Breast epithelium (tissue), 4 donors: ENCODE results near the gene PPP4R4. TPM values are rescaled to one million over a fixed set of nuclear protein-coding genes. Genes with fewer than 3 reads are reported as not detected.
"Not testable (repeated sequence)": the region's sequence is repeated elsewhere in the genome, so short reads cannot be mapped to it uniquely, and the experiment has no call there.

Experiments
- DNase-seq, 2 donors: peaks; one replicate each; pipeline ENCODE4 v3.0.0-alpha.2; 2019; ENCODE audit warnings: low spot score in 2 of 2
- H3K27ac ChIP-seq, 2 donors: fragments of 200-600 bp; sonication (generic) in 1 of 2; one replicate each; pipeline ENCODE4 v1.5.1; 2016 to 2019; ENCODE audit warnings: mild to moderate bottlenecking in 1 of 2
- H3K27me3 ChIP-seq, 2 donors: fragments of 200-600 bp; sonication (generic) in 1 of 2; one replicate each; pipeline versions ENCODE4 v1.5.1 to v1.6.0; 2017 to 2019; ENCODE audit warnings: control low read depth in 1 of 2, mild to moderate bottlenecking in 1 of 2
- H3K36me3 ChIP-seq: fragments of 200-600 bp; one replicate; pipeline ENCODE4 v1.5.1; 2019
- H3K4me1 ChIP-seq, 2 donors: fragments of 200-600 bp; sonication (generic); one replicate each; pipeline ENCODE4 v1.5.1; 2016 to 2019; ENCODE audit warnings: control low read depth in 1 of 2
- H3K4me3 ChIP-seq, 3 donors: fragments of 200-600 bp; sonication (generic); 1 replicate in 2 of 3; 2 replicates in 1 of 3; pipeline ENCODE4 v1.5.1; 2016 to 2019; ENCODE audit warnings: mild to moderate bottlenecking in 3 of 3, moderate library complexity in 2 of 3
- H3K9me3 ChIP-seq, 2 donors: fragments of 200-600 bp; sonication (generic) in 1 of 2; one replicate each; pipeline ENCODE4 v1.5.1; 2016 to 2019; ENCODE audit warnings: control low read depth in 1 of 2
- POLR2A ChIP-seq: fragments of 450-650 bp; IDR thresholded peaks from one replicate; pipeline ENCODE4 v1.6.1; 2016; ENCODE audit warnings: antibody characterized with exemption, mild to moderate bottlenecking, moderate library complexity
- POLR2AphosphoS5 ChIP-seq, 3 donors: sonication (generic); formaldehyde crosslinking; IDR thresholded peaks; one replicate each; pipeline ENCODE4 v1.6.1; 2017; ENCODE audit warnings: antibody characterized with exemption in 3 of 3
- intact Hi-C: fragments of 100-400 bp; cut with DNase I; formaldehyde crosslinking; loops from one replicate; pipeline ENCODE4 v1.15.1; 2023; ENCODE audit warnings: low total_unique reads
- total RNA-seq, 3 donors: library from RNA; depleted of rRNA; stranded (reverse); fragments of >200 nt; gene quantifications; one replicate each; pipeline ENCODE4 v1.1.0, GENCODE V29; 2016
- TF ChIP-seq, protein P1 (sequence below), 3 donors: fragments of 450-650 bp; IDR thresholded peaks; one replicate each; pipeline ENCODE4 v1.5.1; 2016 to 2017; ENCODE audit warnings: antibody characterized with exemption in 3 of 3, mild to moderate bottlenecking in 3 of 3, moderate library complexity in 3 of 3

PPP4R4 gene
- total RNA-seq, 3 donors from 2014 or later = 0.48 to 7.9 (median 7.2) TPM

DNA sequence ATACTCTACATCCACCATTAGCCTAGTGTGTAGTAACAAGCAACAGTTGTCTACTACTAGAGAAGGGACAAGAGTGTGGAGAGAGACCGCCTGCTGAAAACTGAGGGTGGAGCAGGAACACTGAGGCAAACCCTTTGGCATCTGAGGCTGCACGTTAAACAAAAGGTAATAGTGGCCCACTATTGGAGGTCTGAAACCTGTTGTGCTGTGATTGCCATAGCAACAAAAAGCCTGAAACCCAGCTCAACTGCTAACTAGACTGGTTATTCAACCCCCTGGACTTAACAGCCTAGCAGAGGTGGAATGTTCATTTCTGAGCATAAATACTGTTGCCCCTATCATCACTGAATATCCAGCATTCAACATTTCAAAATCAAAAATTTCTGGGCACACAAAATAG is 43.0 kb downstream of the PPP4R4 start:
- Histone ChIP-seq H3K27ac (no peak overlapping the region), H3K9me3 (peaks cover 0 to 6% of the 10 kb centered on the region in 2 donors), H3K4me1 (no peaks in the 10 kb centered on the region), H3K27me3 (no peaks in the 10 kb centered on the region), H3K36me3 (no peaks in the 10 kb centered on the region), H3K4me3 (no peak overlapping the region)
- DNase-seq = no peak
- TF ChIP-seq POLR2A = no peak
- intact Hi-C loops = no loop called here

DNA sequence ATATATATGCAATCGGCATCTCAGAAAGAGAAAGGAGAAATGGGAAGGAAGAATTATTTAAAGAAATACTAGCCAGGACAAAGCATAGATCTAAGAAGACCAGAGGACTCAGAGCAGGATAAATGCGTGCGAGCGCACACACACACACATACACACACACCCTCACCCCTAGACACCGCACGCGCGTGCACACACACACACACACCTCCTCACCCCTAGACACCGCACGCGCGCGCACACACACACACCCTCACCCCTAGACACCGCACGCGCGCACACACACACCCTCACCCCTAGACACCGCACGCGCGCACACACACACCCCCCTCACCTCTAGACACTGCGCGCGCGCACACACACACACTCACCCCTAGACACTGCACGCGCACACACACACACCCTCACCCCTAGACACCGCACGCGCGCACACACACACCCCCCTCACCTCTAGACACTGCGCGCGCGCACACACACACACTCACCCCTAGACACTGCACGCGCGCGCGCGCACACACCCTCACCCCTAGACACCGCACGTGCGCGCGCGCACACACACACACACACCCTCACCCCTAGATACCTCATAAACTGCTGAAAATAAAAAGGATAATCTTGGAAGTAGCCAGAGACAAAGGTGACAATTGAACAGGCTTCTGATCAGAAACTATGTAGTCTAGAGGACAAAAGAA is 44.2 kb downstream of the PPP4R4 start:
- H3K27ac ChIP-seq, DNase-seq, intact Hi-C loops, H3K9me3 ChIP-seq, H3K36me3 ChIP-seq, H3K27me3 ChIP-seq, H3K4me1 ChIP-seq, H3K4me3 ChIP-seq: not testable (repeated sequence)

DNA sequence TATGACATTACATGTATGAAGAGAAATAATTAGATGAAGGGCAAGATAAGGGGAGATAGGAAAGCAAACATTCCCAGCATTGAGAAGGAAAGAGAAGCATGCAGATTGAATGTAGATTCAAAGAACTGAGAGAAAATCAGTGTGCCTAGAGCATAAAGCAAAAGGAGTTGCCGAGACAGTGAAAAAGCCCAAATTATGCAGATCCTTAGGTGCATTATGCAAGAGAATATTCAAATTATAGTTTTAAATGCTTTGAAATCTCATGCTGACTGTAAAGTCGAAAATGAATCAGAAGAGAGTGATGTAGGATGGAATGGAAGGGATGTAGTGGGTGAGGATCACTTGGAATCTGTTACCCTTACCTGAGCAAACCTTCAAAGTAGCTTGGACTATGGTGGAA is 49.9 kb downstream of the PPP4R4 start:
- H3K27me3 ChIP-seq = no peaks in the 10 kb centered on the region
- no peak for TF ChIP-seq POLR2AphosphoS5 (IDR thresholded peaks at IDR 0.05)
- TF ChIP-seq, protein P1, sequence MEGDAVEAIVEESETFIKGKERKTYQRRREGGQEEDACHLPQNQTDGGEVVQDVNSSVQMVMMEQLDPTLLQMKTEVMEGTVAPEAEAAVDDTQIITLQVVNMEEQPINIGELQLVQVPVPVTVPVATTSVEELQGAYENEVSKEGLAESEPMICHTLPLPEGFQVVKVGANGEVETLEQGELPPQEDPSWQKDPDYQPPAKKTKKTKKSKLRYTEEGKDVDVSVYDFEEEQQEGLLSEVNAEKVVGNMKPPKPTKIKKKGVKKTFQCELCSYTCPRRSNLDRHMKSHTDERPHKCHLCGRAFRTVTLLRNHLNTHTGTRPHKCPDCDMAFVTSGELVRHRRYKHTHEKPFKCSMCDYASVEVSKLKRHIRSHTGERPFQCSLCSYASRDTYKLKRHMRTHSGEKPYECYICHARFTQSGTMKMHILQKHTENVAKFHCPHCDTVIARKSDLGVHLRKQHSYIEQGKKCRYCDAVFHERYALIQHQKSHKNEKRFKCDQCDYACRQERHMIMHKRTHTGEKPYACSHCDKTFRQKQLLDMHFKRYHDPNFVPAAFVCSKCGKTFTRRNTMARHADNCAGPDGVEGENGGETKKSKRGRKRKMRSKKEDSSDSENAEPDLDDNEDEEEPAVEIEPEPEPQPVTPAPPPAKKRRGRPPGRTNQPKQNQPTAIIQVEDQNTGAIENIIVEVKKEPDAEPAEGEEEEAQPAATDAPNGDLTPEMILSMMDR (IDR thresholded peaks at IDR 0.05) = no peak
- no peak for TF ChIP-seq POLR2A
- intact Hi-C loops = no loop called here
- peaks cover 0 to 3% of the 10 kb centered on the region in 2 donors for H3K9me3 ChIP-seq
- no peaks in the 10 kb centered on the region for H3K36me3 ChIP-seq
- H3K4me3 ChIP-seq = no peak overlapping the region
- H3K4me1 ChIP-seq = no peaks in the 10 kb centered on the region
- H3K27ac ChIP-seq = no peak overlapping the region
- DNase-seq = no peak

DNA sequence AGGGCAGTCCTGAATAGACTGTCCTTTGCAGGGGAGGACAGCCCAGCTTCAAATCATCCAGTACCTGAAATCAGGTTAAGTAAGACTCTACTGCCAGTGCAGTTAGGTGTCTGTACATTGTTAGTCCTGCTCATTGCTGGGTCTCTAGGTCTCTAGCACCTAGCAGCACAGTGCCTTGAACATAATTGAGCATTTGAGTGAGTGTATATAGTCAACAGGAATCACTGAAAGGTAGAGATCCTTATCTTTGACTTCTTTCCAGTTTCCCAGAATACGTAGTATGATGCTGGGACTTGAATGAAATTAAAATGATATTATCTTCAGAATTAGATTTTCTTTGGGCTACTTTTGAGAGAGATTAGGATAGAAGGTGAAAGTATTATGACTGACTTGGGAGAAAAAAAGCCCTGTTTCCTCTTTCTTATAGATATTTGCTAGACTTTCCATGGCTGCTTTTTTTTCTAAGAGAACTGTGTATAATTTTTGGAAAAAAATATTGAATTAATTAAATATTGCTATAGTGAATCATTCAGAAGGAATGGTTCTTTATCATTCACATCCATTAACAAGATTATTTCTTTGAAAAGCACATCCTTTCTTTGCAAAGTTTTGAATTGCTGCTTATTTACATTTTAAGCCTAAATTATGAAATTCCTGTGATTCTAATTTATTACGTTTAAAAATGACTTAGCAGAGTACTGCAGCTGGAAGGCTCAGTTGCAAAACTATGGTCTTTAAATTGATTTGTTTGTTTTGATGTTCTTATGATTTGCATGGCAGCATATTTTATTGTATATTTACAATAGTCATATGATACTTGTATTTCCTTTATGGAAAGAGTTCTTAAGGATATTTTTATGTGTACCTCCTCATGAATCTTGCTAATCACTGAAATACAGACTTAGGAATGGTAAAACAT is 51.6 kb downstream of the PPP4R4 start:
- Histone ChIP-seq H3K27me3 (no peaks in the 10 kb centered on the region), H3K4me3 (no peak overlapping the region), H3K27ac (no peak overlapping the region), H3K36me3 (no peaks in the 10 kb centered on the region), H3K4me1 (no peaks in the 10 kb centered on the region), H3K9me3 (peaks cover 0 to 3% of the 10 kb centered on the region in 2 donors)
- no peak for DNase-seq
- TF ChIP-seq, protein P1 (IDR thresholded peaks at IDR 0.05) = no peak
- TF ChIP-seq POLR2AphosphoS5 (IDR thresholded peaks at IDR 0.05) (no peak), POLR2A (no peak)
- intact Hi-C loops = no loop called here

DNA sequence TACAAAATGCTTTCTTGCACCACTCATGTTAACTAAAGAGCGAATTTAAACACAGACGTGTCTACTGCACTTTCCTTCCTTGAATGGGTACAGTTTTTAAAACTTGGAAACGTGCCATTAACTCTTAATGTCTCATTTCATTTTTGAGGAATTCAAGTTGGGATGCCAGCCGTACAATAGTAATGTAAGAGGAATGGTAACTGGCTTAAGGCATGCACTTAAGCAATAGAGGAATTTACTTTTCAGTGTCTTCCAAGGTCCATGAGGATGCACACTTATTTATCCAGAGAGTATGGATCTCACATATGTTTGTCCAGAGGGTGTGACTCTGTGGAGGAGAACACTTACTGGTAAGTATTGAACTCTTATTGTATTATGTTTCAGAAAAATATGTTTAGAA is 52.9 kb downstream of the PPP4R4 start:
- no peak for TF ChIP-seq POLR2AphosphoS5 (IDR thresholded peaks at IDR 0.05)
- TF ChIP-seq, protein P1 (IDR thresholded peaks at IDR 0.05) = no peak
- no peak for TF ChIP-seq POLR2A
- Histone ChIP-seq H3K4me1 (no peaks in the 10 kb centered on the region), H3K9me3 (no peaks in the 10 kb centered on the region), H3K27ac (no peak overlapping the region), H3K4me3 (no peak overlapping the region), H3K27me3 (no peaks in the 10 kb centered on the region), H3K36me3 (no peaks in the 10 kb centered on the region)
- intact Hi-C loops = no loop called here
- DNase-seq = no peak

DNA sequence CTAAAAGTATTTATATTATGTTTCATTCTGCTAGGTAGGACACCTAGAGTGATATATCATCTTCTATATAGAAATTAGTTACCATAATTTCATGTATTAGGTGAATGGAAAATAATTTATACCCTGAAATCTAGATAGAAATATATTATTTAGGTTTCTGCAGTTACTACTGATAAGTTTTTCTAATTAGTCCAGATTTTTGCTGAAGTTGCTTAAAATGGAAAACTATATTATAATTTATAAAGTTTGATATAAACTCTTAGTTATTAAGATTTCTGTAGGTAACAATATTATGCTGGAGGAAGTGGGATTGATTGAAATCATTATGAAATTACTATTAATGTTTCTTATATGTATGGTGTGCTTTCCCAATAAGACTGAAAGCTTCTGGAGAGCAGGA is 62.9 kb downstream of the PPP4R4 start:
- intact Hi-C loops = no loop called here
- DNase-seq = no peak

More for the DNA sequence above, 62.9 kb downstream of the PPP4R4 start:
- Histone ChIP-seq H3K9me3 (no peaks in the 10 kb centered on the region), H3K36me3 (no peaks in the 10 kb centered on the region), H3K4me3 (no peak overlapping the region), H3K4me1 (no peaks in the 10 kb centered on the region), H3K27ac (no peak overlapping the region), H3K27me3 (no peaks in the 10 kb centered on the region)
- TF ChIP-seq, protein P1 (IDR thresholded peaks at IDR 0.05) = no peak
- no peak for TF ChIP-seq POLR2A
- TF ChIP-seq POLR2AphosphoS5 (IDR thresholded peaks at IDR 0.05) = no peak
